ENCODE results near the gene TCF4. TPM values are rescaled to one million over a fixed set of nuclear protein-coding genes. Genes with fewer than 3 reads are reported as not detected.

TCF4 gene
- total and polyA plus RNA-seq, 7 donors: 8.6 to 68.9 (median 36.8) TPM

- peaks cover 18% of the 10 kb centered on the region for H3K4me1 ChIP-seq
- no peaks in the 10 kb centered on the region for H3K27me3 ChIP-seq (ENCODE audit: insufficient read depth in 3 of 3, low read length in 2 of 3)
- intact Hi-C loops (cut with DNase I): loop anchor here in 1 of 2 donors (10.0 kb wide), 1 partner anchor 278 kb away; no protein-coding TSS in a partner anchor
- H3K36me3 ChIP-seq (ENCODE audit: insufficient read depth in 1 of 2, low read depth in 1 of 2): no peaks in the 10 kb centered on the region
- no peaks in the 10 kb centered on the region for H3K9me3 ChIP-seq
- DNase-seq: no peak
- H3K4me3 ChIP-seq: no peak overlapping the region
- H3K27ac ChIP-seq: no peak overlapping the region
- no peak for TF ChIP-seq CTCF (IDR thresholded peaks at IDR 0.05)
- ATAC-seq: no peak
Observed at GRCh38 chr18:55513161-55513560, 74.8 kb downstream of the TCF4 start.

- no peak for DNase-seq
- intact Hi-C loops (cut with DNase I): loop anchor here in 1 of 2 donors (10.0 kb wide), 1 partner anchor 276 kb away; no protein-coding TSS in a partner anchor
- Histone ChIP-seq H3K27ac (peak overlapping the region; percentile 72), H3K4me3 (peak overlapping the region; percentile 22), H3K36me3 (ENCODE audit: insufficient read depth in 1 of 2, low read depth in 1 of 2) (no peaks in the 10 kb centered on the region), H3K9me3 (no peaks in the 10 kb centered on the region), H3K27me3 (ENCODE audit: insufficient read depth in 3 of 3, low read length in 2 of 3) (no peaks in the 10 kb centered on the region), H3K4me1 (peaks cover 18% of the 10 kb centered on the region)
- TF ChIP-seq CTCF (IDR thresholded peaks at IDR 0.05): no peak
- no peak for ATAC-seq
Observed at GRCh38 chr18:55511277-55511676, 76.7 kb downstream of the TCF4 start.

- 36 to 47% (median 40%) methylated on average over 5 of the region's 5 CpGs for WGBS, 3 donors
- no peak for DNase-seq
Observed at GRCh38 chr18:55510809-55511208, 77.2 kb downstream of the TCF4 start.

GRCh38 chr18:55509631-55510324, 78.2 kb downstream of the TCF4 start:
- Histone ChIP-seq H3K27ac (peak overlapping the region; percentile 72), H3K4me3 (peak overlapping the region; percentile 22), H3K27me3 (ENCODE audit: insufficient read depth in 3 of 3, low read length in 2 of 3) (no peaks in the 10 kb centered on the region), H3K36me3 (ENCODE audit: insufficient read depth in 1 of 2, low read depth in 1 of 2) (no peaks in the 10 kb centered on the region), H3K4me1 (peaks cover 18% of the 10 kb centered on the region), H3K9me3 (no peaks in the 10 kb centered on the region)
- 51 to 60% (median 54%) methylated on average over 4 of the region's 4 CpGs for WGBS, 3 donors
- intact Hi-C loops (cut with DNase I): loop anchor here in 1 of 2 donors (5.0 to 10.0 kb wide), 2 partner anchors 33 to 275 kb away; no protein-coding TSS in a partner anchor
- no peak for TF ChIP-seq CTCF (IDR thresholded peaks at IDR 0.05)
- DNase-seq: no peak
- peak; percentile 17 to 66 (median 38) for ATAC-seq

More at GRCh38 chr18:55510809-55511208, 77.2 kb downstream of the TCF4 start:
- H3K27ac ChIP-seq: peak overlapping the region; percentile 72
- H3K4me3 ChIP-seq: peak overlapping the region; percentile 22
- ATAC-seq: peak; percentile 39 to 80 (median 66)
- no peak for TF ChIP-seq CTCF (IDR thresholded peaks at IDR 0.05)
- no peaks in the 10 kb centered on the region for H3K36me3 ChIP-seq (ENCODE audit: insufficient read depth in 1 of 2, low read depth in 1 of 2)
- peaks cover 18% of the 10 kb centered on the region for H3K4me1 ChIP-seq
- no peaks in the 10 kb centered on the region for H3K9me3 ChIP-seq
- intact Hi-C loops (cut with DNase I): loop anchor here in 1 of 2 donors (10.0 kb wide), 1 partner anchor 276 kb away; no protein-coding TSS in a partner anchor
- no peaks in the 10 kb centered on the region for H3K27me3 ChIP-seq (ENCODE audit: insufficient read depth in 3 of 3, low read length in 2 of 3)

Measured in psoas muscle (tissue), 8 donors.